Natural killer cell (primary cell): ENCODE measurements around the gene GTPBP2. TPM values are rescaled to one million over a fixed set of nuclear protein-coding genes. Genes with fewer than 3 reads are reported as not detected.

ENCODE experiments used
- ATAC-seq, 3 donors: fragments of 150-1000 bp in 2 of 3; fragments of 200-7000 bp in 1 of 3; cut with Tn5 transposase; 1 replicate in 1 of 3; 2 replicates in 2 of 3; pipeline ENCODE4 v1.10.0; 2021; ENCODE audit warnings: mild to moderate bottlenecking in 2 of 3, moderate library complexity in 2 of 3
- DNase-seq, 2 donors: peaks; one replicate each; pipeline versions ENCODE4 v3.0.0 to v3.0.0-alpha.2; 2013 to 2021; ENCODE audit warnings: mixed read lengths in 1 of 2
- H3K27ac ChIP-seq: one replicate; pipeline ENCODE4 v1.5.1; 2013; ENCODE audit warnings: mild to moderate bottlenecking, low read length
- H3K27me3 ChIP-seq: one replicate; pipeline ENCODE4 v1.6.1; 2013; ENCODE audit warnings: low read length; ENCODE audit not compliant: control insufficient read depth, insufficient read depth
- H3K36me3 ChIP-seq: one replicate; pipeline ENCODE4 v1.6.1; 2013; ENCODE audit warnings: low read length; ENCODE audit not compliant: control insufficient read depth, insufficient read depth
- H3K4me1 ChIP-seq: one replicate; pipeline ENCODE4 v1.6.1; 2013; ENCODE audit warnings: low read length; ENCODE audit not compliant: control insufficient read depth, insufficient read depth
- H3K4me3 ChIP-seq: one replicate; pipeline ENCODE4 v1.5.1; 2013; ENCODE audit warnings: low read length
- H3K9me3 ChIP-seq: one replicate; pipeline ENCODE4 v1.6.1; 2013; ENCODE audit warnings: low read length; ENCODE audit not compliant: control insufficient read depth, insufficient read depth
- H3K27ac Mint-ChIP-seq, 2 donors: one replicate each; pipeline ENCODE4 v1.8.0; 2022; ENCODE audit warnings: mild to moderate bottlenecking in 2 of 2, mixed read lengths in 2 of 2, moderate library complexity in 1 of 2
- H3K27me3 Mint-ChIP-seq, 2 donors: one replicate each; pipeline ENCODE4 v1.8.0; 2022; ENCODE audit warnings: low read depth in 2 of 2, mixed read lengths in 2 of 2
- H3K36me3 Mint-ChIP-seq: one replicate; pipeline ENCODE4 v1.8.0; 2022; ENCODE audit warnings: mixed read lengths
- H3K4me1 Mint-ChIP-seq, 2 donors: one replicate each; pipeline ENCODE4 v1.8.0; 2022; ENCODE audit warnings: mixed read lengths in 2 of 2
- H3K4me3 Mint-ChIP-seq: one replicate; pipeline ENCODE4 v1.8.0; 2022; ENCODE audit warnings: mild to moderate bottlenecking, moderate library complexity, mixed read lengths
- H3K9me3 Mint-ChIP-seq, 2 donors: one replicate each; pipeline ENCODE4 v1.8.0; 2022; ENCODE audit warnings: mixed read lengths in 2 of 2
- CTCF ChIP-seq: fragments of 200-600 bp; IDR thresholded peaks from one replicate; pipeline ENCODE4 v1.8.0; 2022; ENCODE audit warnings: antibody characterized with exemption
- WGBS: methylation state at CpG from one replicate; pipeline ENCODE4 v1.1.7; 2013; ENCODE audit warnings: missing lambda C conversion rate; ENCODE audit not compliant: insufficient coverage; 5-methylcytosine and 5-hydroxymethylcytosine counted together
- intact Hi-C: fragments of 100-400 bp; cut with micrococcal nuclease; formaldehyde crosslinking; loops from one replicate; pipeline ENCODE4 v1.14.2; 2022
- total RNA-seq, 4 donors: library from RNA; stranded (reverse); fragments of 120-200 nt in 1 of 4; gene quantifications; one replicate each; pipeline versions ENCODE4 v1.2.3 to v1.2.4, GENCODE V29; 2013 to 2022

The GTPBP2 gene
- total RNA-seq, 3 donors from 2014 or later (not counting 1 experiment from before 2014, with no cell fraction given): 56.5 to 71.7 (median 69.3) TPM

GRCh38 chr6:43639984-43640800 is 11.1 kb upstream of the GTPBP2 start:
- ATAC-seq: no peak
- H3K27me3 ChIP-seq: no peaks in the 10 kb centered on the region
- Mint-ChIP-seq H3K27ac (no peak overlapping the region), H3K27me3 (no peaks in the 10 kb centered on the region), H3K4me3 (peak overlapping the region; percentile 45), H3K36me3 (peaks cover 5% of the 10 kb centered on the region), H3K4me1 (peaks cover 30 to 54% of the 10 kb centered on the region in 2 donors), H3K9me3 (no peaks in the 10 kb centered on the region)
- WGBS: 95% methylated on average over 21 of the region's 21 CpGs
- H3K4me3 ChIP-seq: no peak overlapping the region
- H3K27ac ChIP-seq: no peak overlapping the region
- peaks cover 20% of the 10 kb centered on the region for H3K36me3 ChIP-seq
- peaks cover 37% of the 10 kb centered on the region for H3K4me1 ChIP-seq
- TF ChIP-seq CTCF: no peak
- no peak for DNase-seq
- intact Hi-C loops: no loop called here
- no peaks in the 10 kb centered on the region for H3K9me3 ChIP-seq

- H3K27ac Mint-ChIP-seq: peak overlapping the region; percentile 93 to 96
- 15% methylated on average over 6 of the region's 7 CpGs for WGBS
Observed at GRCh38 chr6:43636308-43636659, 7.2 kb upstream of the GTPBP2 start.

GRCh38 chr6:43635387-43636307 is 6.6 kb upstream of the GTPBP2 start, which contains the start of gene MAD2L1BP:
MAD2L1BP (plus strand) TSS chr6:43635840; CDS start chr6:43635876, 36 bp downstream.
- no peak for TF ChIP-seq CTCF
- Histone ChIP-seq H3K4me3 (peak within 1 kb of the TSS; percentile 64), H3K4me1 (peaks cover 36% of the 10 kb centered on the region), H3K9me3 (no peaks in the 10 kb centered on the region), H3K27ac (peak within 1 kb of the TSS; percentile 71), H3K36me3 (peaks cover 13% of the 10 kb centered on the region), H3K27me3 (no peaks in the 10 kb centered on the region)
- peak; percentile 84 to 90 for DNase-seq
- 2% methylated on average over 47 of the region's 48 CpGs for WGBS
- no peaks in the 10 kb centered on the region for H3K27me3 Mint-ChIP-seq
- peak within 1 kb of the TSS; percentile 93 to 96 for H3K27ac Mint-ChIP-seq
- H3K4me3 Mint-ChIP-seq: peak within 1 kb of the TSS; percentile 96
- H3K36me3 Mint-ChIP-seq: no peaks in the 10 kb centered on the region
- peak; percentile 86 to 90 (median 89) for ATAC-seq
- peaks cover 27 to 39% of the 10 kb centered on the region in 2 donors for H3K4me1 Mint-ChIP-seq
- intact Hi-C loops: no loop called here
- no peaks in the 10 kb centered on the region for H3K9me3 Mint-ChIP-seq

More at GRCh38 chr6:43636308-43636659, 7.2 kb upstream of the GTPBP2 start:
- H3K27me3 Mint-ChIP-seq: no peaks in the 10 kb centered on the region
- peaks cover 35% of the 10 kb centered on the region for H3K4me1 ChIP-seq
- DNase-seq (peak in 1 of 2 donors; percentile 48), ATAC-seq (peak in 2 of 3 donors; percentile 17 to 19)
- peaks cover 15% of the 10 kb centered on the region for H3K36me3 ChIP-seq
- peak overlapping the region; percentile 96 for H3K4me3 Mint-ChIP-seq
- peak overlapping the region; percentile 64 for H3K4me3 ChIP-seq
- no peaks in the 10 kb centered on the region for H3K9me3 Mint-ChIP-seq
- intact Hi-C loops: no loop called here
- no peak for TF ChIP-seq CTCF
- H3K36me3 Mint-ChIP-seq: peaks cover 2% of the 10 kb centered on the region
- no peaks in the 10 kb centered on the region for H3K9me3 ChIP-seq
- H3K27me3 ChIP-seq: no peaks in the 10 kb centered on the region
- peaks cover 29 to 41% of the 10 kb centered on the region in 2 donors for H3K4me1 Mint-ChIP-seq
- H3K27ac ChIP-seq: peak overlapping the region; percentile 71
